ENCODE measurements around the gene ZNF397.

- no peak for TF ChIP-seq CTCF (conservative IDR thresholded peaks at IDR 0.05; ENCODE audit: low read length)
- TF ChIP-seq EZH2phosphoT487 (IDR thresholded peaks at IDR 0.05; ENCODE audit: borderline replicate concordance, low read depth, low read length): no peak
Measured at GRCh38 chr18:35246831-35247230, 6.0 kb downstream of the ZNF397 start.

Data from OCI-LY7 (cell line).